K562 (cell line): Measurements from ENCODE around the gene TMEM92. TPM values are rescaled to one million over a fixed set of nuclear protein-coding genes. Genes with fewer than 3 reads are reported as not detected.
A peak's percentile ranks its signal among the peaks of the same experiment; 100 is the strongest.

Experiments
- FOS ChIP-seq: IDR thresholded peaks from 3 replicates; pipeline ENCODE4 v1.6.1; 2011; ENCODE audit not compliant: insufficient read length; ENCODE audit errors: extremely low read depth
- MAFG ChIP-seq: fragments of 450-650 bp; conservative IDR thresholded peaks from 2 replicates; pipeline ENCODE4 v1.6.1; 2016; ENCODE audit warnings: missing genetic modification characterization, missing compliant biosample characterization
- MTA2 ChIP-seq: fragments of 450-650 bp; IDR thresholded peaks from 2 replicates; pipeline ENCODE4 v1.6.1; 2016; ENCODE audit warnings: low read depth
- NFE2 ChIP-seq: IDR thresholded peaks from 2 replicates; pipeline ENCODE4 v1.6.1; 2014; ENCODE audit warnings: antibody characterized with exemption, low read depth
- SIN3A ChIP-seq, 2 experiments: fragments of 150-350 bp in 1 of 2; IDR thresholded peaks; 2 replicates each; pipeline ENCODE4 v1.6.1; 2011 to 2016; ENCODE audit warnings: borderline replicate concordance in 2 of 2, low read depth in 2 of 2, low read length in 2 of 2, mild to moderate bottlenecking in 2 of 2, moderate library complexity in 2 of 2; ENCODE audit not compliant: control insufficient read depth in 1 of 2
- TAF15 ChIP-seq: fragments of 200-400 bp; formaldehyde crosslinking; IDR thresholded peaks from 2 replicates; pipeline ENCODE4 v1.6.1; 2017; ENCODE audit warnings: mild to moderate bottlenecking, low read depth, low read length, moderate library complexity
- TBL1XR1 ChIP-seq, 2 experiments: IDR thresholded peaks; 2 replicates each; pipeline ENCODE4 v1.6.1; 2012; ENCODE audit warnings: improper control_type of control experiment in 2 of 2, low read length in 2 of 2, mild to moderate bottlenecking in 1 of 2
- polyA plus RNA-seq, 8 experiments: library from polyadenylated mRNA; depleted of rRNA in 4 of 8; stranded (reverse) in 5 of 8; unstranded in 3 of 8; fragments of >200 nt; fragmentation: Nextera tagmentation in 2 of 8; fragmentation: Illumina TruSeq in 1 of 8; extraction: Ambion mirVana in 2 of 8; extraction: Trizol in 1 of 8; gene quantifications; 2 replicates each; pipeline versions ENCODE4 v1.2.1 to v1.2.3, GENCODE V29; 2011 to 2014; ENCODE audit warnings: inconsistent platforms in 1 of 8, missing spikeins in 1 of 8
- total RNA-seq, 7 experiments: library from RNA; depleted of rRNA in 6 of 7; stranded (reverse); fragments of >200 nt in 6 of 7; fragmentation: Illumina TruSeq in 2 of 7; extraction: Trizol in 2 of 7; gene quantifications; 2 replicates each; pipeline versions ENCODE4 v1.2.1 to v1.2.3, GENCODE V29; 2011 to 2021; ENCODE audit warnings: low replicate concordance in 1 of 7
- TF ChIP-seq, protein P1 (sequence below), 2 experiments: fragments of 250-450 bp in 1 of 2; fragments of 450-650 bp in 1 of 2; sonication (Bioruptor Pico) in 1 of 2; IDR thresholded peaks; 2 replicates each; pipeline versions ENCODE4 v1.6.1 to v1.8.0; 2016 to 2021; ENCODE audit warnings: mild to moderate bottlenecking in 2 of 2, moderate library complexity in 2 of 2, missing compliant biosample characterization in 1 of 2, missing genetic modification characterization in 1 of 2
- TF ChIP-seq, protein P2 (sequence below): fragments of 250-450 bp; sonication (Bioruptor Pico); IDR thresholded peaks from 2 replicates; pipeline ENCODE4 v1.4.0; 2020

Gene TMEM92
- total and polyA plus RNA-seq, 9 of the 15 experiments (the other 6 are each of a cell fraction or from before 2014, with no cell fraction given) = 0.14 to 2.1 (median 0.40) TPM

DNA sequence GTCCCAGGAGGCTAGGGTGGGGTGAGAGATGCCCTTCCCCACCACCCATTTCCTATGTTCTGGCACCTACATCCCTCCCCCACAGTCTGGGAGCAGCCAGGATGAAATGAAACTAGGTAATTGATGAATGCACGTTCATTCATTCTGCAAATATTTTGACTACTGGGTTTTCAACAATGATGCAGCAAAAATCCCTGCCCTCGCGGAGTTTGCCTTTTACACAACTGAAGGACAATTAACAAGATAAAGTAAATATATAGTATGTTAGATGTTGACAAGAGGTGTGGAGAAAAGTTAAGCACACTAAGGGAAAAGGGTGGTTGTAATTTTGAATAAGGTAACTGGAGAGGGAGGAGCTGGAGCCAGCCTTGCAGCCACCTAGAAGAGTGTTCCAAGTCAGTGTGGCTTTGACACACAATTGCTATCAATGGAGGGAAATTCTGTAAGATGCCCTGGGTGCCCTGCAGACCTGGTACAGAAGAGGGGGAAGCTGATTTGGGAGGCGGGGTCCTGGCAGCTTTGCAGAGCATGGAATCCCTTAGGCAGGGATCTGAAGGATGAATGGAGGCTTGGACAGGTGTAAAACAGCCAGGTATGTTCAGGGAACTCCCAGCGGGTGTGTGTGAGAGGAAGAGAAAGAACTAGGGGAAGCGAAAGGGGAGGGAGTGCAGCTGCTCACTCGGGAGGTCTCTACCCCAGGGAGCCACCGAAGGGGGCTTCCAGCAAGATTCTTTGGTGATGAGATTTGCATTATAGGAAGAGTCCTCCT lies 2.5 kb downstream of the TMEM92 start (continued):
- TF ChIP-seq, protein P1, sequence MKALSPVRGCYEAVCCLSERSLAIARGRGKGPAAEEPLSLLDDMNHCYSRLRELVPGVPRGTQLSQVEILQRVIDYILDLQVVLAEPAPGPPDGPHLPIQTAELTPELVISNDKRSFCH (CRISPR knock-in tag; IDR thresholded peaks at IDR 0.05) = no peak
- TF ChIP-seq, protein P1 (tag; IDR thresholded peaks at IDR 0.05) = no peak
- TF ChIP-seq MAFG (tag) = peak; percentile 50
- TF ChIP-seq MTA2 = no peak
- TF ChIP-seq SIN3A (IDR thresholded peaks at IDR 0.05; ENCODE audit: borderline replicate concordance in 2 of 2, control insufficient read depth in 1 of 2, low read depth in 2 of 2, low read length in 2 of 2) = no peak
- TF ChIP-seq FOS = no peak
- TF ChIP-seq TBL1XR1 (IDR thresholded peaks at IDR 0.05; ENCODE audit: low read length in 2 of 2) = no peak
- peak; percentile 67 for TF ChIP-seq NFE2
- TF ChIP-seq, protein P2, sequence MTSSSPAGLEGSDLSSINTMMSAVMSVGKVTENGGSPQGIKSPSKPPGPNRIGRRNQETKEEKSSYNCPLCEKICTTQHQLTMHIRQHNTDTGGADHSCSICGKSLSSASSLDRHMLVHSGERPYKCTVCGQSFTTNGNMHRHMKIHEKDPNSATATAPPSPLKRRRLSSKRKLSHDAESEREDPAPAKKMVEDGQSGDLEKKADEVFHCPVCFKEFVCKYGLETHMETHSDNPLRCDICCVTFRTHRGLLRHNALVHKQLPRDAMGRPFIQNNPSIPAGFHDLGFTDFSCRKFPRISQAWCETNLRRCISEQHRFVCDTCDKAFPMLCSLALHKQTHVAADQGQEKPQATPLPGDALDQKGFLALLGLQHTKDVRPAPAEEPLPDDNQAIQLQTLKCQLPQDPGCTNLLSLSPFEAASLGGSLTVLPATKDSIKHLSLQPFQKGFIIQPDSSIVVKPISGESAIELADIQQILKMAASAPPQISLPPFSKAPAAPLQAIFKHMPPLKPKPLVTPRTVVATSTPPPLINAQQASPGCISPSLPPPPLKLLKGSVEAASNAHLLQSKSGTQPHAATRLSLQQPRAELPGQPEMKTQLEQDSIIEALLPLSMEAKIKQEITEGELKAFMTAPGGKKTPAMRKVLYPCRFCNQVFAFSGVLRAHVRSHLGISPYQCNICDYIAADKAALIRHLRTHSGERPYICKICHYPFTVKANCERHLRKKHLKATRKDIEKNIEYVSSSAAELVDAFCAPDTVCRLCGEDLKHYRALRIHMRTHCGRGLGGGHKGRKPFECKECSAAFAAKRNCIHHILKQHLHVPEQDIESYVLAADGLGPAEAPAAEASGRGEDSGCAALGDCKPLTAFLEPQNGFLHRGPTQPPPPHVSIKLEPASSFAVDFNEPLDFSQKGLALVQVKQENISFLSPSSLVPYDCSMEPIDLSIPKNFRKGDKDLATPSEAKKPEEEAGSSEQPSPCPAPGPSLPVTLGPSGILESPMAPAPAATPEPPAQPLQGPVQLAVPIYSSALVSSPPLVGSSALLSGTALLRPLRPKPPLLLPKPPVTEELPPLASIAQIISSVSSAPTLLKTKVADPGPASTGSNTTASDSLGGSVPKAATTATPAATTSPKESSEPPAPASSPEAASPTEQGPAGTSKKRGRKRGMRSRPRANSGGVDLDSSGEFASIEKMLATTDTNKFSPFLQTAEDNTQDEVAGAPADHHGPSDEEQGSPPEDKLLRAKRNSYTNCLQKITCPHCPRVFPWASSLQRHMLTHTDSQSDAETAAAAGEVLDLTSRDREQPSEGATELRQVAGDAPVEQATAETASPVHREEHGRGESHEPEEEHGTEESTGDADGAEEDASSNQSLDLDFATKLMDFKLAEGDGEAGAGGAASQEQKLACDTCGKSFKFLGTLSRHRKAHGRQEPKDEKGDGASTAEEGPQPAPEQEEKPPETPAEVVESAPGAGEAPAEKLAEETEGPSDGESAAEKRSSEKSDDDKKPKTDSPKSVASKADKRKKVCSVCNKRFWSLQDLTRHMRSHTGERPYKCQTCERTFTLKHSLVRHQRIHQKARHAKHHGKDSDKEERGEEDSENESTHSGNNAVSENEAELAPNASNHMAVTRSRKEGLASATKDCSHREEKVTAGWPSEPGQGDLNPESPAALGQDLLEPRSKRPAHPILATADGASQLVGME (CRISPR knock-in tag) = no peak
- no peak for TF ChIP-seq TAF15
